Epithelial cell of proximal tubule (primary cell): ENCODE results near the gene GLB1L. TPM values are rescaled to one million over a fixed set of nuclear protein-coding genes. Genes with fewer than 3 reads are reported as not detected.

Source experiments
- DNase-seq: peaks from one replicate; pipeline ENCODE4 v3.0.0-alpha.2; 2011; ENCODE audit warnings: low read depth
- H3K4me3 ChIP-seq: 2 replicates; pipeline ENCODE4 v1.5.1; 2011; ENCODE audit warnings: low read depth, mild to moderate bottlenecking, low read length
- CTCF ChIP-seq: conservative IDR thresholded peaks from 2 replicates; pipeline ENCODE4 v1.5.1; 2012; ENCODE audit warnings: low read depth, mild to moderate bottlenecking, low read length
- total RNA-seq: library from RNA; depleted of rRNA; stranded (reverse); fragments of >200 nt; gene quantifications from 2 replicates; pipeline ENCODE4 v1.2.3, GENCODE V29; 2015

The GLB1L gene
- total RNA-seq, 1 donor from 2014 or later, result 10.4 TPM

- no peak for TF ChIP-seq CTCF
- H3K4me3 ChIP-seq, result no peak overlapping the region
- DNase-seq, result no peak
Observed at GRCh38 chr2:219273937-219274336, 28.7 kb upstream of the GLB1L start.

GRCh38 chr2:219272995-219273394 lies 27.8 kb upstream of the GLB1L start:
- no peak overlapping the region for H3K4me3 ChIP-seq
- TF ChIP-seq CTCF, result no peak
- no peak for DNase-seq

GRCh38 chr2:219272356-219272755 lies 27.1 kb upstream of the GLB1L start:
- no peak for DNase-seq
- no peak for TF ChIP-seq CTCF
- H3K4me3 ChIP-seq, result no peak overlapping the region

- DNase-seq, result no peak
- TF ChIP-seq CTCF, result no peak
- H3K4me3 ChIP-seq, result no peak overlapping the region
Observed at GRCh38 chr2:219271021-219271420, 25.8 kb upstream of the GLB1L start.

- no peak for DNase-seq
- no peak for TF ChIP-seq CTCF
- no peak overlapping the region for H3K4me3 ChIP-seq
Observed at GRCh38 chr2:219270055-219270372, 24.8 kb upstream of the GLB1L start.

GRCh38 chr2:219269362-219270054 lies 24.3 kb upstream of the GLB1L start:
- DNase-seq, result peak; percentile 63
- H3K4me3 ChIP-seq, result no peak overlapping the region
- no peak for TF ChIP-seq CTCF

- no peak for TF ChIP-seq CTCF
- DNase-seq, result no peak
Observed at GRCh38 chr2:219268294-219268693, 23.1 kb upstream of the GLB1L start.

More at GRCh38 chr2:219268294-219268693, 23.1 kb upstream of the GLB1L start:
- H3K4me3 ChIP-seq, result no peak overlapping the region
